Epithelial cell of proximal tubule (primary cell): ENCODE measurements around the gene KRTAP10-12. TPM values are rescaled to one million over a fixed set of nuclear protein-coding genes. Genes with fewer than 3 reads are reported as not detected.

Experiments
- DNase-seq: peaks from one replicate; pipeline ENCODE4 v3.0.0-alpha.2; 2011; ENCODE audit warnings: low read depth
- H3K4me3 ChIP-seq: 2 replicates; pipeline ENCODE4 v1.5.1; 2011; ENCODE audit warnings: low read depth, mild to moderate bottlenecking, low read length
- total RNA-seq: library from RNA; depleted of rRNA; stranded (reverse); fragments of >200 nt; gene quantifications from 2 replicates; pipeline ENCODE4 v1.2.3, GENCODE V29; 2015
- TF ChIP-seq, protein P1 (sequence below): conservative IDR thresholded peaks from 2 replicates; pipeline ENCODE4 v1.5.1; 2012; ENCODE audit warnings: low read depth, mild to moderate bottlenecking, low read length

The KRTAP10-12 gene
- total RNA-seq, 1 donor from 2014 or later: not detected

DNA sequence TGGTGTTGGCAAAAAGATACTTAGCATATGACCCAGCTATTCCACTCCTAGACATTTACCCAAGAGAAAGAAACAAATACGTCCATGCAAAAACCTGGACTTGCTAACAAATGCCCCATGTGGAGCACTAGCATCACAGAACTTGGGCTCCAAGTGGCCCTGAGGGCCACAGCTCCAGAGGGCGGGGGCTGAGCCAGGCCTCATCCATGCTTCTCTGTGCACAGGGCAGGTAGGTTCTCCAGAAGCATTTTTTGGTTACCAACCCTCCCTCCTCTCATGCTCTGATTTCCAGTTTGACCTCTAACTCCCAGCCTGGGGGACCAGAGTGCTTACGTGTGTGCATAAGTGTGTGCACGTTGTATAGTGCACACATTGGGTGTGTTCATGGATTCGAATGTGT is 32.3 kb upstream of the KRTAP10-12 start:
- no peak for DNase-seq
- TF ChIP-seq, protein P1, sequence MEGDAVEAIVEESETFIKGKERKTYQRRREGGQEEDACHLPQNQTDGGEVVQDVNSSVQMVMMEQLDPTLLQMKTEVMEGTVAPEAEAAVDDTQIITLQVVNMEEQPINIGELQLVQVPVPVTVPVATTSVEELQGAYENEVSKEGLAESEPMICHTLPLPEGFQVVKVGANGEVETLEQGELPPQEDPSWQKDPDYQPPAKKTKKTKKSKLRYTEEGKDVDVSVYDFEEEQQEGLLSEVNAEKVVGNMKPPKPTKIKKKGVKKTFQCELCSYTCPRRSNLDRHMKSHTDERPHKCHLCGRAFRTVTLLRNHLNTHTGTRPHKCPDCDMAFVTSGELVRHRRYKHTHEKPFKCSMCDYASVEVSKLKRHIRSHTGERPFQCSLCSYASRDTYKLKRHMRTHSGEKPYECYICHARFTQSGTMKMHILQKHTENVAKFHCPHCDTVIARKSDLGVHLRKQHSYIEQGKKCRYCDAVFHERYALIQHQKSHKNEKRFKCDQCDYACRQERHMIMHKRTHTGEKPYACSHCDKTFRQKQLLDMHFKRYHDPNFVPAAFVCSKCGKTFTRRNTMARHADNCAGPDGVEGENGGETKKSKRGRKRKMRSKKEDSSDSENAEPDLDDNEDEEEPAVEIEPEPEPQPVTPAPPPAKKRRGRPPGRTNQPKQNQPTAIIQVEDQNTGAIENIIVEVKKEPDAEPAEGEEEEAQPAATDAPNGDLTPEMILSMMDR: no peak
- no peak overlapping the region for H3K4me3 ChIP-seq

DNA sequence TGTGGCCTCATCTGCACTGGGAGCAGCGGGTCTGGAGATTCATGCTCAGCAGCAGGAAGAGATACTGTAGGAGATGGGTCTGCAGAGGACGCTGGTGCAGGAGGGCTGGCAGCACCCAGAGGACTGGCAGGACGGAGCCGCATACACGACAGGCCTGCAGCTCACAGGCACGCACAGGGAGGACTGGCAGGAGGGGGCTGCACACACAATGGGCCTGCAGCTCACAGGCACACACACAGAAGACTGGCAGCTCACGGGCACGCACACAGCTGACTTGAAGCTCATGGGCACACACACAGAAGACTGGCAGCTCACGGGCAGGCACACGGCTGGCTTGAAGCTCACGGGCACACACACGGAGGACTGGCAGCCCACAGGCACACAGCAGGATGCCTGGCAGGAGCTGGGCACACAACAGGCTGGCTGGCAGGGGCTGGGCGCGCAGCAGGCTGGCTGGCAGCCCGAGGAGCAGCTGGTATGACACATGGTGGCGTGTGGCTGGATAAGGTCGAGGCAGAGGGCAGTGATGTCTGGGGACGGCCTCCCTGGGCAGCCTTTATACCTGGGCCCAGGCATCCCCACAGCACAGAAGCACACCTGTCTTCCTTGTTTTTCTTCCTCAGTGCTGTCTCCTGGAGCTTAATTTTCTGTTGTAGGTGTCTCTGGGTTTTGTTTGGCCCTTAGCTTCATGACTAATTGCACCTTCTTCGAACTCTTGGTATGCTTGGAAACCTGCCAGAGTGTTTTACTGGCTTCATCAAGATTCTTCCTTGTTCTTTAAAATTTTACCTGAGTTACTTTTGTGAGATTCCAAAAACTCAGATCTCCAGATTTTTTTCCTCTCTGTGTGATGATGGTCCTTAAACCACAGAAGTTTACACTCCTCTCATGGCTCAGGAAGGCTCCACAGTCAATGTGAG is 30.3 kb upstream of the KRTAP10-12 start, which contains the start of gene KRTAP12-2:
Gene KRTAP12-2, minus strand, starts transcription at position 527 of the 920 bp plus-strand sequence. Its CDS starts 41 bp downstream, at position 486.
- DNase-seq: no peak
- TF ChIP-seq, protein P1: no peak
- no peak within 1 kb of the TSS for H3K4me3 ChIP-seq

DNA sequence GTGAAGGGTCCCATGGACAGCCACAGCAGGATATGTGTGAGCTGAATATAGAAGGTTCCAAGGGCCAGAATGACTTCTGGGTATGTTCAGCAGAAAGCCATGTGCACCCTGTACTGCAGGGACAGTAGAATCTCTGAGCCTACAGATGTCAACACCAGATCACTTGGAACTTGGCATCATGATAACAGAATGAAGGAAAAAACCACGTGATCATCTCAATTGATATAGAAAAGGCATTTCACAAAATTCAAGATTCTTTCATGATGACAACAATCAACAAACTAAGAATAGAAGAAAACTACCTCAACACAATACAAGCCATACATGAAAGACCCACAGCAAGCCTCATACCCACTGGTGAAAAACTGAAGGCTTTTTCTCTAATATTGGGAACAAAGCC is 29.4 kb upstream of the KRTAP10-12 start:
- no peak overlapping the region for H3K4me3 ChIP-seq
- DNase-seq: no peak
- TF ChIP-seq, protein P1: no peak

DNA sequence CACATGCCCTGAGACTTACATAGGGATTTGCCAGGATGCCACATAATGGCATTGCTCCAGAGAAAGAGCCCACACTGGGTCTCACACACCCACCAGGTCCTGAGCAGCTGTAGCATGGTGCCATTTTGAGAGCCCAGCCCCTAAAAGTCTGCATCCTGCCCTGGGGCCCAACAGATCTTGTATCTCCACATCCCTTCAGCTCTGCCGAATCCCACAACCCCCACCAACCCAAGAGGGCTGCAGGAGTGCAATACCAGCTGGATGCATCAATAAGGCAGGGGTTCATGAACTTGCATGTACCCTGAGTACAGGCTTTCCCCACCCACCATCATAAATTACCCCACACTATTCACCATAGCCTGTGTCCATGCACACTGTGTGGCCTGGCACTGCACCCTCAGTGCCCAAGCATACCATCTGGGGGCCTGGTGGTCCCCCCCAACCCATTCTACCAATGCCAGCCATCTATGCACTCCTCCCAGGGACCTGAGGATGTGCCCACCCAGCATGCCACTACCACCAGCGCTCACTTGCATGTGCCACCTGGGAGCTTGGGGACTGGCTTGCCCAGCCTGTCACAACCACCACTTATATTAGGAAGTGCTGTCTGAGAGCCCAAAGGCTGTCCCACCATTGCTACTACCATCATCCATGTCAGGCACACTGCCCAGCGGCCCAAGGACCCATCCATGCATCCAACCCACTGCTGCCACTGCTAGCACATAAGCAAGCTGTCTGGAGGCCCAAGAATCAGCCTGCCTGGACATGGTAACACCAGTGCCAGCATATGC is 26.1 kb upstream of the KRTAP10-12 start:
- no peak overlapping the region for H3K4me3 ChIP-seq
- no peak for DNase-seq
- TF ChIP-seq, protein P1: no peak

DNA sequence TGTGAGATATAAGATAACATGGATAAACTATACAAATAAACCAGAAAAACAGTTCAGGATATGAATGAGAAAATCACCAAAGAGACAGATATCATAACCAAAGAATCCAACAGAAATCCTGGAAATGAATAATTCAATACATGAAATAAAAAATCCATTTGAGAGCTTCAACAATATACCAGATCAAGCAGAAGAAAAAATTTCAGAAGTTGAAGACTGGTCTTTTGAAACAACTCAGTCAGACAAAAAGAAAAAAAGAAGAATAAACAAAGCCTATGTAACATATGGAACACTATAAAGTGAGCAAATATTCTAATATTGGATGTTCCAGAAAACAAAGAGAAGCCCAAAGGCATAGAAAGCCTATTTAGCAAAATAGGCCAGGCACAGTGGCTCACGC is 25.1 kb upstream of the KRTAP10-12 start:
- TF ChIP-seq, protein P1: no peak
- no peak overlapping the region for H3K4me3 ChIP-seq
- DNase-seq: no peak

DNA sequence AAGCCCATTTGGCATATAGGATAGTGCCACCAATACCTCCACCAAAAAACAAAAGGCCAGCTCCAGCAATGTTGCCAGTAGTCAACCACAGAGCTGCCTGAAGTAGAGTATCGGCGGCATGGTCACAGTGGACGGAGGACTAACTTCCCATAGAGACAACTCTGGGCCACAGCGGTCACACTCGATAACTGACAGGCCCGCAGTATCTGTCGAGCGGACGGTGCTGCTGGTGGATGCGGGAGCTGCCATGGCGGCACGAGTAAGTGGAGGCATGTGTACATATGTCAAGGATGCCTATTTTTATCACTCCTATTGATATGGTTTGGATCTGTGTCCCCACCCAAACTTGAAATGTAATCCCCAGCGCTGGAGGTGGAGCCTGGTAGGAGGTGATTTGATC is 19.1 kb upstream of the KRTAP10-12 start:
- TF ChIP-seq, protein P1: no peak
- DNase-seq: no peak
- no peak overlapping the region for H3K4me3 ChIP-seq
